Left kidney (tissue), 1 donor: ENCODE measurements around the gene ALG8. TPM values are rescaled to one million over a fixed set of nuclear protein-coding genes. Genes with fewer than 3 reads are reported as not detected.

Experiments
- polyA plus RNA-seq: library from polyadenylated mRNA; unstranded; fragments of 120-200 nt; gene quantifications from one replicate; pipeline ENCODE4 v1.2.1, GENCODE V29; 2013; ENCODE audit not compliant: insufficient read length

Gene ALG8
- polyA plus RNA-seq, 1 donor, result 67.8 TPM

Other genes starting within 250 kb of the ALG8 start
- 53.6 TPM for gene INTS4, start 145.0 kb downstream of the ALG8 start, polyA plus RNA-seq
- gene KCTD14, start 116.3 kb downstream of the ALG8 start, polyA plus RNA-seq, result 14.1 TPM
- gene THRSP, start 75.8 kb downstream of the ALG8 start, polyA plus RNA-seq, result 0.23 TPM
- 126 TPM for gene NDUFC2, start 59.8 kb downstream of the ALG8 start, polyA plus RNA-seq
- gene KCTD21, start 49.0 kb upstream of the ALG8 start, polyA plus RNA-seq, result 8.0 TPM
- 4.9 TPM for gene USP35, start 49.3 kb upstream of the ALG8 start, polyA plus RNA-seq